CD14-positive monocyte (primary cell): Measurements from ENCODE around the gene ZNF256. TPM values are rescaled to one million over a fixed set of nuclear protein-coding genes. Genes with fewer than 3 reads are reported as not detected.

Experiments
- DNase-seq, 3 donors: peaks; one replicate each; pipeline ENCODE4 v3.0.0-alpha.2; 2011 to 2022
- H2AFZ ChIP-seq: 2 replicates; pipeline ENCODE4 v1.6.0; 2012; ENCODE audit warnings: mild to moderate bottlenecking, low read depth, low read length, inconsistent platforms; ENCODE audit not compliant: insufficient read depth, poor library complexity, severe bottlenecking
- H3K27ac ChIP-seq, 2 donors: 1 replicate in 1 of 2; 2 replicates in 1 of 2; pipeline ENCODE4 v1.5.1; 2012 to 2013; ENCODE audit warnings: low read length in 2 of 2, control low read depth in 1 of 2, inconsistent platforms in 1 of 2, low read depth in 1 of 2, mild to moderate bottlenecking in 1 of 2
- H3K27me3 ChIP-seq, 2 donors: one replicate each; pipeline versions ENCODE4 v1.6.0 to v1.6.1; 2011 to 2013; ENCODE audit warnings: low read length in 2 of 2; ENCODE audit not compliant: control insufficient read depth in 2 of 2, insufficient read depth in 2 of 2
- H3K36me3 ChIP-seq, 2 donors: replicated peaks in 1 of 2; 1 replicate in 1 of 2; 2 replicates in 1 of 2; pipeline versions ENCODE4 v1.5.1 to v1.6.1; 2012 to 2013; ENCODE audit warnings: low read length in 2 of 2, control low read depth in 1 of 2, inconsistent platforms in 1 of 2, mild to moderate bottlenecking in 1 of 2; ENCODE audit not compliant: insufficient read depth in 2 of 2, control insufficient read depth in 1 of 2
- H3K4me1 ChIP-seq, 2 donors: 1 replicate in 1 of 2; 2 replicates in 1 of 2; pipeline versions ENCODE4 v1.5.1 to v1.6.1; 2012 to 2013; ENCODE audit warnings: low read length in 2 of 2, control low read depth in 1 of 2, inconsistent platforms in 1 of 2, mild to moderate bottlenecking in 1 of 2, moderate library complexity in 1 of 2; ENCODE audit not compliant: insufficient read depth in 2 of 2, control insufficient read depth in 1 of 2
- H3K4me2 ChIP-seq: replicated peaks from 2 replicates; pipeline ENCODE3; 2012; ENCODE audit warnings: low read length, moderate library complexity, mild to moderate bottlenecking; ENCODE audit not compliant: poor library complexity, severe bottlenecking; ENCODE audit errors: extremely low read depth
- H3K4me3 ChIP-seq, 3 experiments: fragments of 200-600 bp in 1 of 3; sonication (generic) in 1 of 3; replicated peaks in 1 of 3; 1 replicate in 2 of 3; 2 replicates in 1 of 3; pipeline ENCODE4 v1.5.1; 2011 to 2013; ENCODE audit warnings: low read length in 3 of 3, mild to moderate bottlenecking in 3 of 3, control low read depth in 2 of 3, low read depth in 2 of 3, inconsistent platforms in 1 of 3, moderate library complexity in 1 of 3
- H3K79me2 ChIP-seq: 2 replicates; pipeline ENCODE4 v1.6.0; 2012; ENCODE audit warnings: mild to moderate bottlenecking, control low read depth, inconsistent platforms, low read length, moderate library complexity; ENCODE audit not compliant: insufficient read depth
- H3K9ac ChIP-seq: 2 replicates; pipeline ENCODE4 v1.6.0; 2017; ENCODE audit warnings: low read length, mild to moderate bottlenecking; ENCODE audit not compliant: insufficient read depth, poor library complexity, severe bottlenecking
- H3K9me3 ChIP-seq, 2 donors: replicated peaks in 1 of 2; 1 replicate in 1 of 2; 2 replicates in 1 of 2; pipeline versions ENCODE4 v1.5.1 to v1.6.1; 2012 to 2013; ENCODE audit warnings: low read length in 2 of 2, control low read depth in 1 of 2; ENCODE audit not compliant: control insufficient read depth in 1 of 2, insufficient read depth in 1 of 2
- H4K20me1 ChIP-seq: 2 replicates; pipeline ENCODE4 v1.6.0; 2012; ENCODE audit warnings: mild to moderate bottlenecking, low read length, control low read depth, moderate library complexity; ENCODE audit not compliant: insufficient read depth
- H3K27ac Mint-ChIP-seq, 7 donors: one replicate each; pipeline ENCODE4 v1.8.0; 2020; ENCODE audit warnings: mild to moderate bottlenecking in 7 of 7, mixed read lengths in 7 of 7, moderate library complexity in 6 of 7, inconsistent platforms in 2 of 7
- H3K27me3 Mint-ChIP-seq, 3 donors: one replicate each; pipeline ENCODE4 v1.8.0; 2021 to 2022; ENCODE audit warnings: low read depth in 3 of 3, mild to moderate bottlenecking in 3 of 3, mixed read lengths in 3 of 3, moderate library complexity in 3 of 3, inconsistent platforms in 1 of 3
- H3K36me3 Mint-ChIP-seq, 2 donors: one replicate each; pipeline ENCODE4 v1.8.0; 2020; ENCODE audit warnings: mixed read lengths in 2 of 2, inconsistent platforms in 1 of 2, mild to moderate bottlenecking in 1 of 2
- H3K4me1 Mint-ChIP-seq: one replicate; pipeline ENCODE4 v1.8.0; 2020; ENCODE audit warnings: mild to moderate bottlenecking, mixed read lengths
- H3K4me3 Mint-ChIP-seq, 2 donors: one replicate each; pipeline ENCODE4 v1.8.0; 2020; ENCODE audit warnings: mild to moderate bottlenecking in 2 of 2, mixed read lengths in 2 of 2, moderate library complexity in 1 of 2
- H3K9me3 Mint-ChIP-seq, 7 donors: one replicate each; pipeline ENCODE4 v1.8.0; 2020 to 2022; ENCODE audit warnings: mixed read lengths in 7 of 7, mild to moderate bottlenecking in 6 of 7, moderate library complexity in 6 of 7, inconsistent platforms in 2 of 7
- WGBS: methylation state at CpG from one replicate; pipeline ENCODE4 v1.1.5; 2013; ENCODE audit warnings: missing lambda C conversion rate; ENCODE audit not compliant: insufficient coverage; 5-methylcytosine and 5-hydroxymethylcytosine counted together
- intact Hi-C, 2 donors: fragments of 100-400 bp; cut with micrococcal nuclease; formaldehyde crosslinking; loops; one replicate each; pipeline versions ENCODE4 v1.15.0 to v1.15.1; 2023
- polyA minus RNA-seq: library from RNA; depleted of rRNA, polyadenylated mRNA; stranded (reverse); fragments of >200 nt; gene quantifications from 2 replicates; pipeline ENCODE4 v1.2.3, GENCODE V29; 2012
- polyA plus RNA-seq, 3 donors: library from polyadenylated mRNA; depleted of rRNA in 1 of 3; unstranded in 2 of 3; stranded (reverse) in 1 of 3; fragments of 300-500 nt in 2 of 3; fragments of >200 nt in 1 of 3; fragmentation: Illumina TruSeq in 2 of 3; gene quantifications; 1 replicate in 2 of 3; 2 replicates in 1 of 3; pipeline ENCODE4 v1.2.3, GENCODE V29; 2012 to 2021
- total RNA-seq, 12 experiments: library from RNA in 1 of 12; stranded (reverse) in 1 of 12; fragments of 120-200 nt in 1 of 12; gene quantifications; one replicate each; pipeline ENCODE4 v1.2.4 and lab custom pipeline; 2013 to 2026; ENCODE audit warnings: mixed read lengths in 6 of 12, inconsistent platforms in 1 of 12
- TF ChIP-seq, protein P1 (sequence below): fragments of 200-600 bp; IDR thresholded peaks from one replicate; pipeline ENCODE4 v1.8.0; 2022; ENCODE audit warnings: antibody characterized with exemption, mild to moderate bottlenecking

The ZNF256 gene
- total RNA-seq (2013), result 1.4 TPM
- polyA plus RNA-seq (1 to 10 TPM in 1 of 3 donors, under 1 TPM in 2; 0.51 to 1.3 (median 0.85) TPM), polyA minus RNA-seq (0.42 and 0.48 TPM in 2 replicates), total RNA-seq (lab: John Stamatoyannopoulos, UW) (0.84 to 3.3 (median 1.3) reads per million in 11 experiments)

DNA sequence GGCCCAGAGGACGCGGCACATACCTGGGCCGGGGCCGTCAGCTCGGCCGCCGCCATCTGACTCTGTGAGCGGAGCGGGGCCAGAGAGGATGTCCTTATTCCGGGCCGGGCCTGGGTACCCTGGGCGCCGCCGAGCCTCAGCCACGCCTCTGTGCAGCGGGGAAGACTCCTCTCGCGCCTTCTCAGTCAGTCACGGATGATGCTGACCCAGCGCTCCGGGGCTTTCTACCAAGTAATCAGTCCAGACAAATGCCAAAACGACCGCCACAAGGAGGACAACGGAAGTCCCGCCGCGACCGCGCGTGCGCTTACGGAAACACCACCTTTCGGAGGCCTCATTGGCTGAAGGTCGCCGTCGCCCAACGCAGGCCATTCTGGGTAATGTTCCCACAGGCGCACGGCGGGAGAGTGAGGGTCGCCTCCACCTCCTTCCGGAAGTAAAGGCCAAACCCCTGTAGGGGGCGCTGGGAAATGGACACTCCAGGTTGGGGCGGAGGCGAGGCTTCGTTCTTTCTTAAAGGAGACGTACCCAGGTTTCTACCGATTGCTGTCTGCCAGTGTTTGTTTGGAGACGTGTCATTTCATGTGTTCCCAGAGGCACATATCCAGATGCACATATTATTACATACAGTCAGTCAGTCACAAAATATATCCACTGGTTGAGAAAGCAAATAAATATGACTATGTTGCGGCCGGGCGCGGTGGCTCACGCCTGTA, at the start of gene ZNF256:
TSS of gene ZNF256 (minus strand) at position 288 of the 716 bp plus-strand sequence. CDS start at position 56, 232 bp downstream.
- H3K4me2 ChIP-seq, result peak within 1 kb of the TSS; percentile 88
- H3K36me3 ChIP-seq, result peaks cover 9 to 19% of the 10 kb centered on the region in 2 donors
- Mint-ChIP-seq H3K27ac (peak within 1 kb of the TSS in 4 of 7 donors; percentile 1 to 85 (median 76)), H3K36me3 (peaks cover 30 to 33% of the 10 kb centered on the region in 2 donors), H3K9me3 (peaks cover 53 to 95% (median 93%) of the 10 kb centered on the region in 7 donors), H3K27me3 (peaks cover 0 to 2% (median 0%) of the 10 kb centered on the region in 3 donors), H3K4me1 (peaks cover 20% of the 10 kb centered on the region), H3K4me3 (peak within 1 kb of the TSS; percentile 89 to 97)
- H3K27me3 ChIP-seq, result no peaks in the 10 kb centered on the region
- peak within 1 kb of the TSS; percentile 89 for H2AFZ ChIP-seq
- H3K9ac ChIP-seq, result peak within 1 kb of the TSS; percentile 65
- H3K4me1 ChIP-seq, result peaks cover 12 to 19% of the 10 kb centered on the region in 2 donors
- peak; percentile 52 to 69 (median 55) for DNase-seq
- WGBS, result 7% methylated on average over 51 of the region's 54 CpGs
- H3K9me3 ChIP-seq, result peaks cover 85 to 91% of the 10 kb centered on the region in 2 donors
- H3K4me3 ChIP-seq, result peak within 1 kb of the TSS; percentile 58 to 87 (median 64)
- intact Hi-C loops, result no loop called here
- peaks cover 5% of the 10 kb centered on the region for H3K79me2 ChIP-seq
- TF ChIP-seq, protein P1, sequence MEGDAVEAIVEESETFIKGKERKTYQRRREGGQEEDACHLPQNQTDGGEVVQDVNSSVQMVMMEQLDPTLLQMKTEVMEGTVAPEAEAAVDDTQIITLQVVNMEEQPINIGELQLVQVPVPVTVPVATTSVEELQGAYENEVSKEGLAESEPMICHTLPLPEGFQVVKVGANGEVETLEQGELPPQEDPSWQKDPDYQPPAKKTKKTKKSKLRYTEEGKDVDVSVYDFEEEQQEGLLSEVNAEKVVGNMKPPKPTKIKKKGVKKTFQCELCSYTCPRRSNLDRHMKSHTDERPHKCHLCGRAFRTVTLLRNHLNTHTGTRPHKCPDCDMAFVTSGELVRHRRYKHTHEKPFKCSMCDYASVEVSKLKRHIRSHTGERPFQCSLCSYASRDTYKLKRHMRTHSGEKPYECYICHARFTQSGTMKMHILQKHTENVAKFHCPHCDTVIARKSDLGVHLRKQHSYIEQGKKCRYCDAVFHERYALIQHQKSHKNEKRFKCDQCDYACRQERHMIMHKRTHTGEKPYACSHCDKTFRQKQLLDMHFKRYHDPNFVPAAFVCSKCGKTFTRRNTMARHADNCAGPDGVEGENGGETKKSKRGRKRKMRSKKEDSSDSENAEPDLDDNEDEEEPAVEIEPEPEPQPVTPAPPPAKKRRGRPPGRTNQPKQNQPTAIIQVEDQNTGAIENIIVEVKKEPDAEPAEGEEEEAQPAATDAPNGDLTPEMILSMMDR, result peak; percentile 24
- no peaks in the 10 kb centered on the region for H4K20me1 ChIP-seq
- H3K27ac ChIP-seq, result peak within 1 kb of the TSS; percentile 39 to 41

DNA sequence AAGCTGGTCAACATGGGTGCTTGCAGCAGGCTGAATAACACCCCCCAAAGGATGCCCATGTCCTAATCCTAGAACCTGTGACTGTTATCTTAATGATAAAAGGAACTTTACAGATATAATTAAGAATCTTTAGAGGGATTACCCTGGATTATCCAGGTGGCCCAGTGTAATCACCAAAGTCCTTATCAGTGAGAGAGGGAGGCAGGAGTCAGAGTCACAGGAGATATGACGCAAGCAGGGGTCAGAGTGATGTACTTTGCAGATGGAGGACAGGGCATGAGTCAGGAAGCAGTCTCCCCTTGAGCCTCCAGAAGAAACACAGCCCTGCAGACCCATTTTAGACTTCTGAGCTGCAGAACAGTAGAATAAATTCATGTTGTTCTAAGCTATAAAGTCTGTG, 45.3 kb upstream of the ZNF256 start:
- H3K9me3 ChIP-seq, result peaks cover 91 to 95% of the 10 kb centered on the region in 2 donors
- H2AFZ ChIP-seq, result no peak overlapping the region
- H3K27me3 ChIP-seq, result no peaks in the 10 kb centered on the region
- intact Hi-C loops, result no loop called here
- H4K20me1 ChIP-seq, result no peaks in the 10 kb centered on the region
- no peak overlapping the region for H3K4me2 ChIP-seq
- H3K4me3 ChIP-seq, result peak overlapping the region in 1 of 3 experiments; percentile 8
- no peaks in the 10 kb centered on the region for H3K4me1 Mint-ChIP-seq
- peaks cover 43 to 51% of the 10 kb centered on the region in 2 donors for H3K36me3 Mint-ChIP-seq
- TF ChIP-seq, protein P1, result no peak
- H3K4me1 ChIP-seq, result no peaks in the 10 kb centered on the region
- H3K9me3 Mint-ChIP-seq, result peaks cover 61 to 97% (median 92%) of the 10 kb centered on the region in 7 donors
- H3K27ac ChIP-seq, result no peak overlapping the region
- no peak overlapping the region for H3K4me3 Mint-ChIP-seq
- no peak overlapping the region for H3K9ac ChIP-seq
- no peaks in the 10 kb centered on the region for H3K79me2 ChIP-seq
- H3K36me3 ChIP-seq, result peaks cover 13 to 59% of the 10 kb centered on the region in 2 donors
- no peak for DNase-seq
- 40% methylated on average over 1 of the region's 1 CpG for WGBS
- no peaks in the 10 kb centered on the region for H3K27me3 Mint-ChIP-seq
- no peak overlapping the region for H3K27ac Mint-ChIP-seq
